Gastroesophageal sphincter (tissue), 3 donors: ENCODE data around the gene SMIM33.

ENCODE experiments used
- EP300 ChIP-seq: sonication (generic); formaldehyde crosslinking; IDR thresholded peaks from one replicate; pipeline ENCODE4 v1.6.1; 2017; ENCODE audit warnings: antibody characterized with exemption, mild to moderate bottlenecking
- POLR2A ChIP-seq, 2 donors: fragments of 450-650 bp; IDR thresholded peaks; one replicate each; pipeline ENCODE4 v1.6.1; 2017; ENCODE audit warnings: antibody characterized with exemption in 2 of 2, mild to moderate bottlenecking in 2 of 2, moderate library complexity in 1 of 2
- TF ChIP-seq, protein P1 (sequence below), 4 experiments: fragments of 200-600 bp in 2 of 4; fragments of 450-650 bp in 2 of 4; sonication (generic) in 1 of 4; IDR thresholded peaks; one replicate each; pipeline ENCODE4 v1.5.1; 2017 to 2019; ENCODE audit warnings: antibody characterized with exemption in 4 of 4, mild to moderate bottlenecking in 2 of 4, moderate library complexity in 2 of 4

DNA sequence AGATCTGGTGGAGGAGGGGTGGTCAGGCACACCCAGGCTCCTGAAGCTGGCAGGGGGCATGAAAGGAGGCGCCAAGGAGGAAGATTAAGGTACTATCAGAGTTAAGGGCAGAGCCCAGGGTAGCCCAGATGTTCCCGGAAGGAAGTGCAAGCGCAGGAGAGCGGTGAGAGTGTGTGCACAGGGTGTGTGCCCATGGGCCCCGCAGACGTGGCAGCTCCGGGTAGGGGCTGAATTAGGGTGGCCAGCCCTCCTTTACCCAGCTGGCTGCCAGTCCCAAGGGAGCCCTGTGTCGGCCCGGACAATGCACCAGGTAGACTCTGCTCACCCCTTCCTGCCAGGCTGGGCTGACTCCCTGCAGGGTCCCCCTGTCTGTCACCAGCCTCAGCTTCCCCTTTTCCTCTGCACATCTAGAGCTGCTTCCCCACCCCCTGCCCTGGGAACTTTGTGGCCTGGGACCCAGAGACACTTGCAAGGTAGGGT, at the start of gene SMIM33:
- TF ChIP-seq POLR2A (IDR thresholded peaks at IDR 0.05) (no peak), EP300 (no peak)
- TF ChIP-seq, protein P1, sequence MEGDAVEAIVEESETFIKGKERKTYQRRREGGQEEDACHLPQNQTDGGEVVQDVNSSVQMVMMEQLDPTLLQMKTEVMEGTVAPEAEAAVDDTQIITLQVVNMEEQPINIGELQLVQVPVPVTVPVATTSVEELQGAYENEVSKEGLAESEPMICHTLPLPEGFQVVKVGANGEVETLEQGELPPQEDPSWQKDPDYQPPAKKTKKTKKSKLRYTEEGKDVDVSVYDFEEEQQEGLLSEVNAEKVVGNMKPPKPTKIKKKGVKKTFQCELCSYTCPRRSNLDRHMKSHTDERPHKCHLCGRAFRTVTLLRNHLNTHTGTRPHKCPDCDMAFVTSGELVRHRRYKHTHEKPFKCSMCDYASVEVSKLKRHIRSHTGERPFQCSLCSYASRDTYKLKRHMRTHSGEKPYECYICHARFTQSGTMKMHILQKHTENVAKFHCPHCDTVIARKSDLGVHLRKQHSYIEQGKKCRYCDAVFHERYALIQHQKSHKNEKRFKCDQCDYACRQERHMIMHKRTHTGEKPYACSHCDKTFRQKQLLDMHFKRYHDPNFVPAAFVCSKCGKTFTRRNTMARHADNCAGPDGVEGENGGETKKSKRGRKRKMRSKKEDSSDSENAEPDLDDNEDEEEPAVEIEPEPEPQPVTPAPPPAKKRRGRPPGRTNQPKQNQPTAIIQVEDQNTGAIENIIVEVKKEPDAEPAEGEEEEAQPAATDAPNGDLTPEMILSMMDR (IDR thresholded peaks at IDR 0.05), result no peak
